HG03095 (cell line): ENCODE results near the gene EXOC4.
A peak's percentile ranks its signal among the peaks of the same experiment; 100 is the strongest.
"Not testable (repeated sequence)": the region's sequence is repeated elsewhere in the genome, so short reads cannot be mapped to it uniquely, and the experiment has no call there.

Experiments
- ATAC-seq: cut with Tn5 transposase; IDR thresholded peaks from one replicate; pipeline ENCODE4 v1.9.1; 2021; ENCODE audit warnings: moderate library complexity; ENCODE audit not compliant: unreplicated experiment

Gene EXOC4

GRCh38 chr7:133252858-133253518 lies at the start of gene EXOC4:
Gene EXOC4 (plus strand): TSS chr7:133253078.
- peak; percentile 99 for ATAC-seq

GRCh38 chr7:133203490-133203889 lies 49.4 kb upstream of the EXOC4 start:
- no peak for ATAC-seq

DNA sequence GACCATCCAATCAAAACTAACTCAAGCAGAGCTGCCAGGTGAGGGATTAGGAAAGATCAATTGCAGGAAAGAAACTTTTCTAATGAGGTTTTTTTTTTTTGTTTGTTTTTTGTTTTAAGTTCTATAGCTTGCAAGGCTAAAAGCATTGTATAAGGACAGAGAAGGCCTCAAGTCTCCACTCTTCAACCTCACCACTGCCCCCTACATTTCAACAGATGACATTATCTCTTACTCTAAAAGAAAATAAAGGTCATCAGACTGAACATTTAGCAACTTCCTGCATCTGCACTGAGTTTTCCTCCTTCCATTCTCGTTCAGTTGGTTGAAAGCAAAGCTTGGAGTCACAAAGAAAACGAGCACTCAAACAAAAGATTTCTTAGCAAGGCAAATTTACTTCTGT lies 45.2 kb upstream of the EXOC4 start:
- ATAC-seq = no peak

DNA sequence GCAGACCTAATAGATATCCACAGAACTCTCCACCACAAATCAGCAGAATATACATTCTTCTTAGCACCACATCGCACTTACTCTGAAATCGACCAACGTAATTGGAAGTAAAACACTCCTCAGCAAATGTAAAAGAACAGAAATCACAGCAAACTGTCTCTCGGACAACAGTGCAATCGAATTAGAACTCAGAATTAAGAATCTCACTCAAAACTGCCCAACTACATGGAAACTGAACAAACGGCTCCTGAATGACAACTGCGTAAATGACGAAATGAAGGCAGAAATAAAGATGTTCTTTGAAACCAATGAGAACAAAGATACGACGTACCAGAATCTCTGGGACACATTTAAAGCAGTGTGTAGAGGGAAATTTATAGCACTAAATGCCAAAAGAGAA lies 42.1 kb upstream of the EXOC4 start:
- ATAC-seq = not testable (repeated sequence)

GRCh38 chr7:133213772-133214171 lies 39.1 kb upstream of the EXOC4 start:
- ATAC-seq = not testable (repeated sequence)

DNA sequence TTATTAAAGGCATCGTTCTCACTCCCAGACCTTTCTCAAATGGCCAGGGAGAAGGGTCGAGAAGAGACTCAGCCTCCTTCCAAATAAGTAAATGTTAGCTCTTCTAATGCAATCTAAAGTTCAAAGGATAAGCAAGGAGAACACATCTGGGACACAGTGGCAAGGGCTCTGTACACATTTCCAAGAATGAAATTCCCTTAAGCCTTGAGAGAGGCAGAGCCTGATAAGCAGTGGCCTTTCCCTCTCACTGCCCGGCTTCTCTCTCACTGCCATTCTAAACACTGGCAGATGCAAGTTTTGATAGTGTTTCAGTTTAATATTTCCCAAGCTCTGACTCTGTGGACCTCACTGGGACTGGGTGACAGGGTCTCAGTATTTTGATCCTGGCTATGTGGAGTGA lies 35.1 kb upstream of the EXOC4 start:
- ATAC-seq = no peak

DNA sequence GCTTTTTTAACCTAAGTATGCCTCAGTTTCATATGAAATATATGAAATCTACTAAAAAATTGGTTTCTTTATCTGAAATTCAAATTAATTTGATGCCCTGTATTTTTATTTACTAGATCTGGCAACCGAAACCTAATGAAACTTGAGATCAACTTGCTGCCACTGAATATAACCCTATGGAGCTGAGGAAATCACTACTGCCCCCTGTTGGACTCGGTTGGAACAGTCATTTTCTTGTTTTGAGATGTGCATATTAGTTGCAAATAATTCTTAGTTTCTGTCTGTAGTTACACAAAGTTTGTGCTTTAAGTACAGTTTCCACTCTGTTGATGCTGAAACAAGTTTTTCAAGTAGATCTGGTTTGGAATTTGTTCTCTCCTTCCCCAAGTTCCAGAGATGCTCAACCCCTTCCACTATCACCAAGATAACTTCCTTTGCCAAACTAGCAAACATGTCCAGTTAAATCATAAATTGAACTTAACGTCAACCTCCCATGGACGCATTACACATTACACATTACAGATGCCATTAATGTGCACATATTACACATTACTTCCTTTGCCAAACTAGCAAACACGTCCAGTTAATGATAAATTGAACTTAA lies 22.2 kb upstream of the EXOC4 start:
- ATAC-seq = no peak

- no peak for ATAC-seq
Observed at GRCh38 chr7:133233142-133233541, 19.7 kb upstream of the EXOC4 start.

GRCh38 chr7:133234961-133235875 lies 17.7 kb upstream of the EXOC4 start:
- ATAC-seq = no peak

DNA sequence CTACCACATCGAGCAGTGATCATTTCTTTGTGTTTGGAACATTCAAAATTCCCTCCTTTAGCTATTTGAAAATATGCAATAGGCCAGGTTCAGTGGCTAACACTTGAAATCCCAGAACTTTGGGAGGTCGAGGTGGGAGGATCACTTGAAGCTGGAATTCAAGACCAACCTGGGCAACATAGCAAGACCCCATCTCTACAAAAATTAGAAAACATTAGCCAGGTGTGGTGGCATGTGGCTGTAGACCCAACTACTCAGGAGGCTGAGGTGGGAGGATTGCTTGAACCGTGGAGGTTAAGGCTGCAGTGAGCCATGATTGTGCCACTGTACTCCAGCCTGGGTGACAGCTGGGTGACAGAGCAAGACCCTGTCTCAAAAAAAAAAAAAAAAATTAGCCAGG lies 15.3 kb upstream of the EXOC4 start:
- ATAC-seq = no peak

GRCh38 chr7:133240302-133240701 lies 12.6 kb upstream of the EXOC4 start:
- ATAC-seq = no peak

- no peak for ATAC-seq
Observed at GRCh38 chr7:133246558-133246957, 6.3 kb upstream of the EXOC4 start.

GRCh38 chr7:133248901-133249300 lies 4.0 kb upstream of the EXOC4 start:
- ATAC-seq = no peak

DNA sequence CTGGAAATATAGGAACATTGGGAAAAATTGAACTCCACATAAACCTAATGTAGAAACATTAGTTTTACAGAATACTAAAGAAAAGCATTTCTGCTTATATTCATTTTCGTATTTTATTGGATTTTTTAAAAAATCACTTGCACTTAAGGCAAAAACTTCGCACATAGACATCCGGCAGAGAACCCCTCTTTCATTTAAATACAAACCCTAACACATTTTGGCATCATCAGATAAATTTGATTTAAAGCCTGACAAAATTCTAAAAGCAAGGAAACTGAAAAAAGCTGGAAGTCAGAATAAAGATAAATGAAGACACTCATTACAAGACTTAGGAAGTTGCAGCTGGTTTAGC lies 396 bp upstream of the EXOC4 start:
- ATAC-seq = no peak

GRCh38 chr7:133253519-133253875 lies 619 bp downstream of the EXOC4 start:
- no peak for ATAC-seq

- ATAC-seq = no peak
Observed at GRCh38 chr7:133255486-133255885, 2.6 kb downstream of the EXOC4 start.

DNA sequence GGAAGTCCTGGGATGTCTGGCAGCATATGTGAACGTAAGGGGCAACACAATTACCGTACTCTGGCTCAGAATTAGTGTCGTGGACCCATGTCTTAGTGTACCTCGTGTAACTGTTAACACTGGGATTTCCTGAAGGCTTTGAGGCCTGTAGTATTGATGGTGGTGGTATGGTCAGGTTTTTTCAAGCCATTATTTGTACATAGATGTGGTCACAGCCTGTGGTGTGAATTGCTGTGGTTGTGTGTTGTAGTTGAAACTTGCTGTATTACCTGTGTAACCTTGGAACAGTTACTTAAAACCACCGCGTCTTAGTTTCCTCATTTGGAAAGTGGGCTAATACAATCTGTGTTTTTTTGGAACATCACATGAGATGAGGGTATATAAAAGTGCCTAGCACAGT lies 5.3 kb downstream of the EXOC4 start:
- no peak for ATAC-seq

DNA sequence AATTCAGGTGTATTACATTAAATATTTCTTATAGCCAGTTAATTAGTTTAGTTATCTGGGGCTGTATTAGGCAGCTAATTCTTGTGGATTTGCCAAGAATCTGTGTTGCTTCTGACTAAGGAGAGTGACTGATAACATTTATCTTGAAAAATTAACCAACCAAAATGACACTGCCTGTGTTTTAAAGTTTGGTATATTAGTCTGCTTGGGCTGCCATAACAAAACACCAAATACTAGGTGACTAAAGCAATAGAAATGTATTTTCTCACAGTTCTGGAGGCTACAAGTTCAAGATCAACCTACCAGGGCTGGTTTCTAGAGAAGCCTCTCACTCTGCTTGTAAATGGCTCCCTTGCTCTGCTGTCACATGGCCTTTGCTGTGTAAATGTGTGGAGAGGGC lies 12.9 kb downstream of the EXOC4 start:
- no peak for ATAC-seq

DNA sequence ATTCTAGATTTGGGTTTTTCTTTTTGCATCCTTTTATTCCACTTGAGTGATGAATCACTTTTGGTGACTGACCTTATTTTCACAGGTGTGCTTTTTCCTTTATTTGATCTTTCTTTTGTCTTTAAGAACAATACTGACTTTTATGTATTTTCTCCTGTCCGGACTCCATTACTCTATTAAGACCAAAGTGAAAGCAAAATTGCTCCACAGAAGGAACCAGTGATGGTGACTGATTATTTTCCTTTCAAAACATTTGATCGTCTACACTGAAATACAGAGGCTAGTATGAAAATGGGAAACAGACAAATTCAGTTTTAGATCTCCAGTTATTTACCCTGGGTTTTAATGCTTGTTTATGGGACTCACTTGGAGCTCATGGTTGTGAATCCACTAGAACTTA lies 15.5 kb downstream of the EXOC4 start:
- no peak for ATAC-seq

- ATAC-seq = no peak
Observed at GRCh38 chr7:133272336-133272735, 19.5 kb downstream of the EXOC4 start.

DNA sequence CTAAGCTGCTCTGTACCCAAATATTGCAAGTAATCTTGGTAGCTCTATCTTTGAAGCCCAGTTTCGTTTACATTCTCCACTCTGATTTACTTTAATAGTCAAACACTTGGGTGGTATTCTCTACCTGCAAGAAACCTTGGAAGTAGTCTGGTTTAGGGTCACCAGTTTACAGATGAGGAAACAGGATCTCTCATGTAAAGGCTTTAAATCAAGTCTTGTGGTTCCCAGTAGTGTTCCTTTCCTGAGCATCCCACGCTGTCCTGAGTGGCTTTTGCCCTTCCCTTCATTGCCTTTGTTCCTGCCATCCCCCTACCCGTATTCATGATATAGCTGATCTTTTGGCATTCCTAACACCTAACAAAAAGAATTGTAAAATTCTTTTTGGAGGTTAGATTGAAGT lies 20.3 kb downstream of the EXOC4 start:
- no peak for ATAC-seq

GRCh38 chr7:133274265-133274664 lies 21.4 kb downstream of the EXOC4 start:
- ATAC-seq = no peak
